Progenitor cell of endocrine pancreas (in vitro differentiated cells): ENCODE results near the gene GZMM. TPM values are rescaled to one million over a fixed set of nuclear protein-coding genes. Genes with fewer than 3 reads are reported as not detected.

Experiments used
- DNase-seq: peaks from one replicate; pipeline ENCODE4 v3.0.0; 2021; ENCODE audit warnings: low spot score; ENCODE audit not compliant: unreplicated experiment
- H3K27ac Mint-ChIP-seq: 2 replicates; pipeline ENCODE4 v1.8.0; 2021; ENCODE audit warnings: mild to moderate bottlenecking, moderate library complexity, mixed read lengths
- H3K27me3 Mint-ChIP-seq: 2 replicates; pipeline ENCODE4 v1.8.0; 2021; ENCODE audit warnings: mixed read lengths
- H3K36me3 Mint-ChIP-seq: 2 replicates; pipeline ENCODE4 v1.8.0; 2022; ENCODE audit warnings: mixed read lengths; ENCODE audit not compliant: insufficient read depth
- H3K4me1 Mint-ChIP-seq: 2 replicates; pipeline ENCODE4 v1.8.0; 2021; ENCODE audit warnings: low read depth, mixed read lengths
- H3K4me3 Mint-ChIP-seq: 2 replicates; pipeline ENCODE4 v1.8.0; 2021; ENCODE audit warnings: low read depth, mild to moderate bottlenecking, moderate library complexity, mixed read lengths
- H3K9me3 Mint-ChIP-seq: 2 replicates; pipeline ENCODE4 v1.8.0; 2021; ENCODE audit warnings: low read depth, mixed read lengths
- total RNA-seq: library from RNA; stranded (reverse); gene quantifications from 2 replicates; pipeline ENCODE4 v1.2.1, GENCODE V29; 2021
- TF ChIP-seq, protein P1 (sequence below): fragments of 200-600 bp; sonication (generic); IDR thresholded peaks from one replicate; pipeline ENCODE4 v1.5.0; 2021; ENCODE audit warnings: antibody characterized with exemption, mild to moderate bottlenecking; ENCODE audit not compliant: unreplicated experiment

The GZMM gene
- total RNA-seq, 1 donor from 2014 or later = 0.31 TPM

DNA sequence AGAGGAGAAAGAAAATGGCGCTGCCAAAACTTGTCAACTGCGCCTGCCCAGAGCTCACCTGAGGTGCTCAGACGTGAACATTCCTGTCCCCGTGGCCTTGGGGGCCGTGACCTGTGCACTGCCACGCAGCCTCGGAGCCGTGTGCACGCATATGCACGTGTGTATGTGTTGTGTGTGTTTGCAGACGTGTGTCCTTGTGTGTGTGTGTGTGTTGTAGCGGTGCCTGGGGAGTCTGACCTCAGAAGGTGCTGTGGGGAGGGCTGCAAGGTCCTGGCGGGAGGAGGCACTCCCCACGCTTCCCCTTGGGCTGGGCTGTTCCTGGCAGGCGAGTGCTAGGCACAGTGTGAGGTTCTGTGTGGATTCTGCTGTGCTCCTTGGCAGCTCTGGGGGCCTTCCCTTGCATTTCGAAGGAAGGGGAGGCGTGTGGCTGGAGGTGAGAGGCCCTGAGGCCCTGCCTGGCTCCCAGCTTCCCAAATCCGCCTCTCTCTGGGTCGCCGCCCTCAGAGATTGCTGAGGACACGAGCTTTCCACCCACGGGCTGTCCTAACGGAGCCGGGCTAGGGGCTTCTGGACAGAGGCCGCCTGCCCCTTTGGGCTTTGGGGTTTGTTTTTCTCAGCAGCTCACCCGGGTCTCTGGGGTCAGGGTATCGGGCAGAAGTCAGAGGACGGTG lies 33.0 kb downstream of the GZMM start:
- peaks cover 15% of the 10 kb centered on the region for H3K4me1 Mint-ChIP-seq
- no peaks in the 10 kb centered on the region for H3K36me3 Mint-ChIP-seq
- no peaks in the 10 kb centered on the region for H3K9me3 Mint-ChIP-seq
- TF ChIP-seq, protein P1, sequence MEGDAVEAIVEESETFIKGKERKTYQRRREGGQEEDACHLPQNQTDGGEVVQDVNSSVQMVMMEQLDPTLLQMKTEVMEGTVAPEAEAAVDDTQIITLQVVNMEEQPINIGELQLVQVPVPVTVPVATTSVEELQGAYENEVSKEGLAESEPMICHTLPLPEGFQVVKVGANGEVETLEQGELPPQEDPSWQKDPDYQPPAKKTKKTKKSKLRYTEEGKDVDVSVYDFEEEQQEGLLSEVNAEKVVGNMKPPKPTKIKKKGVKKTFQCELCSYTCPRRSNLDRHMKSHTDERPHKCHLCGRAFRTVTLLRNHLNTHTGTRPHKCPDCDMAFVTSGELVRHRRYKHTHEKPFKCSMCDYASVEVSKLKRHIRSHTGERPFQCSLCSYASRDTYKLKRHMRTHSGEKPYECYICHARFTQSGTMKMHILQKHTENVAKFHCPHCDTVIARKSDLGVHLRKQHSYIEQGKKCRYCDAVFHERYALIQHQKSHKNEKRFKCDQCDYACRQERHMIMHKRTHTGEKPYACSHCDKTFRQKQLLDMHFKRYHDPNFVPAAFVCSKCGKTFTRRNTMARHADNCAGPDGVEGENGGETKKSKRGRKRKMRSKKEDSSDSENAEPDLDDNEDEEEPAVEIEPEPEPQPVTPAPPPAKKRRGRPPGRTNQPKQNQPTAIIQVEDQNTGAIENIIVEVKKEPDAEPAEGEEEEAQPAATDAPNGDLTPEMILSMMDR = no peak
- H3K27ac Mint-ChIP-seq = no peak overlapping the region
- H3K27me3 Mint-ChIP-seq = no peaks in the 10 kb centered on the region
- H3K4me3 Mint-ChIP-seq = no peak overlapping the region
- no peak for DNase-seq

DNA sequence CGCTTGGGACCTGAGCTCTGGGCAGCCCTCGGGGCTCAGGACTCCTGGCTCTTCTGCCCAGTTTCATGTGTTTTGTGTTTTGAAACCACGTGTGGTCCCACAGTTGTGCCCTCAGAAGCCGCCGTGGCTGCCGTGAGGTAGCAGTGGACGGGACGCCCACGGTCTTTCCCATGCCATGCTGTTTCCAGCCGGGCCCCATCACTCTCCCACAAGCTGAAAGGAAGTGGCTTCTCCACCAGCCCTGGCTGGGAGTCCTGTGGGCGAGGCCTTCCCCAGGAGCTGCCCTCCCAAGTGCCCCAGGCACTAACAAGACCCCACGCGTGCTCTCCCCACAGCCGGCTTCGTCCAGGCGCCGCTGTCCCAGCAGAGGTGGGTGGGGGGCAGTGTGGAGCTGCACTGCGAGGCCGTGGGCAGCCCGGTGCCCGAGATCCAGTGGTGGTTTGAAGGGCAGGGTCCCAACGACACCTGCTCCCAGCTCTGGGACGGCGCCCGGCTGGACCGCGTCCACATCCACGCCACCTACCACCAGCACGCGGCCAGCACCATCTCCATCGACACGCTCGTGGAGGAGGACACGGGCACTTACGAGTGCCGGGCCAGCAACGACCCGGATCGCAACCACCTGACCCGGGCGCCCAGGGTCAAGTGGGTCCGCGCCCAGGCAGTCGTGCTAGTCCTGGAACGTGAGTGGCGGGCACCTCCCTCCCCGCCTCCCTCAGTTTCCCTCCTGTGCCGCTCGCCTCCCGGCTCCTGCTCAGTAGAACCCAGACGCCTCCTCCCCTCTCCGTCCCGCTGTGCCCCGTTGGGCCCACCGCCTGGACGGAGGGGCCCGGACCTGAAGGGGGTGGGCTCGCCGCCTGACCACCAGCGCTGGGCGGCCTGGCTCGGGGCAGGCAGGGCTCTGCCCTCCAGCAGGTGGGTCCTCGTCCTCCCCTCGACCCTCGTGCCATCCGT lies 33.9 kb downstream of the GZMM start:
- peaks cover 14% of the 10 kb centered on the region for H3K4me1 Mint-ChIP-seq

DNA sequence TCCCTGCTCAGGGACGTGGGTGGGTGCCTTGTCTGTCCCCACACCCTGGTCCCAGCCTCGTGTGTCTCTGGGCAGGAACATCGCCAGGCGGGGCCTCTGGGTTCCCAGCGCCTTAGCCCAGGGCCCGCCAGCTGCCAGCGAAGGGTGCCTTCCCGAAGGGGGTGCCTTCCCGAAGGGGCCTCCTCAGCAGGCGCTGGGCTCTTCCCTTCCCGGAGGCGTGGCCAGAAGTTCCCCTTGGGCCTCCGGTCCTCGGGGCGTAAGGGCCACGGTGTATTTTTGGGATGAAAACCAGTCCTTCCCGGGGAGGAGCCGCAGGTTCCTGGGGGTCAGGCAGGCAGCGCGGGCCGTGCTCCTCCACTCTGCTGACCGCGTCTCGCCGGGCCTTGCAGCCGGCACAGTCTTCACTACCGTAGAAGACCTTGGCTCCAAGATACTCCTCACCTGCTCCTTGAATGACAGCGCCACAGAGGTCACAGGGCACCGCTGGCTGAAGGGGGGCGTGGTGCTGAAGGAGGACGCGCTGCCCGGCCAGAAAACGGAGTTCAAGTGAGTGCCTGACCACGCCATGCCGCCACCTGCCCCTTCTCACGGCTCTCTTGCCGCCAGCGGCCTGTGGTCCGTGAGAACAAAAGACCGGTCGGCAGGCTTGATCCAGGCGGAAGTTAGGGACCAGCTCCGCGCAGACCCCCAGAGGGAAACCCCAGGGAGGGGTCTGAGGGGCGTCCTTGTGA lies 35.4 kb downstream of the GZMM start:
- Mint-ChIP-seq H3K4me1 (peaks cover 9% of the 10 kb centered on the region), H3K9me3 (no peaks in the 10 kb centered on the region), H3K36me3 (peaks cover 1% of the 10 kb centered on the region), H3K27me3 (no peaks in the 10 kb centered on the region), H3K4me3 (no peak overlapping the region), H3K27ac (no peak overlapping the region)
- TF ChIP-seq, protein P1 = no peak
- no peak for DNase-seq

More for the DNA sequence above, 33.9 kb downstream of the GZMM start:
- Mint-ChIP-seq H3K4me3 (no peak overlapping the region), H3K9me3 (no peaks in the 10 kb centered on the region), H3K27ac (no peak overlapping the region), H3K36me3 (no peaks in the 10 kb centered on the region), H3K27me3 (no peaks in the 10 kb centered on the region)
- DNase-seq = no peak
- TF ChIP-seq, protein P1 = no peak

DNA sequence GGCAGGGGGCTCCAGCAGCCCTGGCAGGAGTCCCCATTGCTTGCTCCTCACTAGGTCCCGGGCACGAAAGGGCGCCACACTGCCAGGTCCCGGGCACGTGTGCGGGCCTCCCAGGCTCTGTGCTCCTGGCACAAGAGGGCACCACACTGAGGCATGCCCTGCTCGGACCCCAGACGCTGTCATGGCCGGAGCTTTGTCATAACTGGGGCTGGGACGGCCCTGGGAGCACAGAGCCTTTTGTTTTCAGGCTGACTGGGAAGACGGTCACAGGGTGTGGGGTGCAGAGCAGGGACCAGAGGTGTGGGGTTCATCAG lies 35.9 kb downstream of the GZMM start:
- Mint-ChIP-seq H3K27me3 (no peaks in the 10 kb centered on the region), H3K9me3 (no peaks in the 10 kb centered on the region), H3K4me1 (peaks cover 5% of the 10 kb centered on the region), H3K36me3 (peaks cover 1% of the 10 kb centered on the region), H3K4me3 (no peak overlapping the region), H3K27ac (no peak overlapping the region)
- no peak for DNase-seq
- TF ChIP-seq, protein P1 = no peak

DNA sequence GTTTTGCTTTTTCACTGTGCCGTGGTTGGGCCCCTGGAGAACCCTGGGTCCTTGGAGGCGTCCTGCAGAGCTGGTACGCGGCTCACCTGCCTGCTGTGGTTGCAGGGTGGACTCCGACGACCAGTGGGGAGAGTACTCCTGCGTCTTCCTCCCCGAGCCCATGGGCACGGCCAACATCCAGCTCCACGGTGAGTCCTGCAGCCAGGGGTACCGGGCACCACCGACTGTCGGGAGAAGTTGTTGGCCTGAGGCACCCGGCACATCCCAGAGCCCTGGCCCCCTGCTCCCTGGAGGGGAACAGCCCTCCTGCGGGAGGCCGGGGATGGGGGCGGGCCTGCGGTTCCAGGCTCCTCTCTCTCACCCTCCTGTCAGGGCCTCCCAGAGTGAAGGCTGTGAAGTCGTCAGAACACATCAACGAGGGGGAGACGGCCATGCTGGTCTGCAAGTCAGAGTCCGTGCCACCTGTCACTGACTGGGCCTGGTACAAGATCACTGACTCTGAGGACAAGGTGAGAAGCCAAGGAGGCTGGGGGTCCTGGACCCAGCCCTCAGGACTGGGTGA lies 36.5 kb downstream of the GZMM start:
- TF ChIP-seq, protein P1 = no peak
- Mint-ChIP-seq H3K27ac (no peak overlapping the region), H3K9me3 (no peaks in the 10 kb centered on the region), H3K36me3 (peaks cover 1% of the 10 kb centered on the region), H3K4me3 (no peak overlapping the region), H3K27me3 (no peaks in the 10 kb centered on the region), H3K4me1 (peaks cover 1% of the 10 kb centered on the region)
- no peak for DNase-seq
